Smooth muscle cell (in vitro differentiated cells): ENCODE results near the gene GPX3. TPM values are rescaled to one million over a fixed set of nuclear protein-coding genes. Genes with fewer than 3 reads are reported as not detected.

Source experiments
- DNase-seq: peaks from one replicate; lab custom pipeline; 2025; ENCODE audit not compliant: unreplicated experiment; lab: John Stamatoyannopoulos, UW
- H2AFZ ChIP-seq: fragments of 200-600 bp; sonication (generic); 2 replicates; pipeline ENCODE4 v1.6.0; 2016; ENCODE audit warnings: antibody characterized with exemption, low read depth, mild to moderate bottlenecking
- H3F3A ChIP-seq: fragments of 200-600 bp; sonication (generic); 2 replicates; pipeline ENCODE4 v1.6.0; 2017; ENCODE audit warnings: antibody characterized with exemption, low read depth
- H3K27ac ChIP-seq: fragments of 200-600 bp; sonication (generic); 2 replicates; pipeline ENCODE4 v1.5.1; 2016; ENCODE audit warnings: low read depth, mild to moderate bottlenecking
- H3K27me3 ChIP-seq: fragments of 200-600 bp; sonication (generic); 2 replicates; pipeline ENCODE4 v1.6.1; 2016; ENCODE audit warnings: low read depth, mild to moderate bottlenecking
- H3K36me3 ChIP-seq: fragments of 200-600 bp; sonication (generic); 2 replicates; pipeline ENCODE4 v1.5.1; 2016; ENCODE audit warnings: low read depth
- H3K4me1 ChIP-seq: fragments of 200-600 bp; sonication (generic); 2 replicates; pipeline ENCODE4 v1.5.1; 2016; ENCODE audit warnings: low read depth
- H3K4me2 ChIP-seq: fragments of 200-600 bp; sonication (generic); 2 replicates; pipeline ENCODE4 v1.6.0; 2016; ENCODE audit warnings: mild to moderate bottlenecking
- H3K4me3 ChIP-seq: fragments of 200-600 bp; sonication (generic); 2 replicates; pipeline ENCODE4 v1.5.1; 2016; ENCODE audit warnings: mild to moderate bottlenecking
- H3K79me2 ChIP-seq: fragments of 200-600 bp; sonication (generic); 2 replicates; pipeline ENCODE4 v1.6.0; 2016; ENCODE audit warnings: low read depth, mild to moderate bottlenecking
- H3K9ac ChIP-seq: fragments of 200-600 bp; sonication (generic); 2 replicates; pipeline ENCODE4 v1.6.0; 2016; ENCODE audit warnings: low read depth
- H3K9me3 ChIP-seq: fragments of 200-600 bp; sonication (generic); replicated peaks from 2 replicates; pipeline ENCODE4 v1.5.1; 2016; ENCODE audit warnings: low read depth
- H4K20me1 ChIP-seq: fragments of 200-600 bp; sonication (generic); 2 replicates; pipeline ENCODE4 v1.6.0; 2016; ENCODE audit warnings: low read depth
- CTCF ChIP-seq: fragments of 200-600 bp; sonication (generic); IDR thresholded peaks from 2 replicates; pipeline ENCODE4 v1.5.1; 2017; ENCODE audit warnings: borderline replicate concordance, mild to moderate bottlenecking, antibody characterized with exemption; ENCODE audit not compliant: insufficient read depth, poor library complexity, severe bottlenecking
- WGBS: methylation state at CpG from one replicate; pipeline ENCODE4 v1.1.7; 2016; ENCODE audit warnings: low lambda C conversion rate; 5-methylcytosine and 5-hydroxymethylcytosine counted together
- polyA plus RNA-seq: library from polyadenylated mRNA; unstranded; fragments of >200 nt; fragmentation: Nextera tagmentation; extraction: Ambion mirVana; gene quantifications from 2 replicates; pipeline ENCODE4 v1.2.1, GENCODE V29; 2016
- total RNA-seq: library from RNA; depleted of rRNA; stranded (reverse); fragments of >200 nt; gene quantifications from 2 replicates; pipeline ENCODE4 v1.2.3, GENCODE V29; 2014

Gene GPX3
- total and polyA plus RNA-seq, 2 experiments from 2014 or later: 32.6 to 67.5 TPM

- H3K9me3 ChIP-seq: no peaks in the 10 kb centered on the region
- no peak for TF ChIP-seq CTCF
- H3K36me3 ChIP-seq: no peaks in the 10 kb centered on the region
- peaks cover 7% of the 10 kb centered on the region for H3K4me1 ChIP-seq
- DNase-seq: no peak
- no peaks in the 10 kb centered on the region for H3F3A ChIP-seq
- no peak overlapping the region for H3K4me3 ChIP-seq
- no peak overlapping the region for H3K4me2 ChIP-seq
- H3K9ac ChIP-seq: no peak overlapping the region
- no peaks in the 10 kb centered on the region for H3K27me3 ChIP-seq
- WGBS: 94% methylated on average over 14 of the region's 14 CpGs
- H3K79me2 ChIP-seq: peaks cover 91% of the 10 kb centered on the region
- H3K27ac ChIP-seq: peak overlapping the region; percentile 9
- H2AFZ ChIP-seq: no peak overlapping the region
- peaks cover 79% of the 10 kb centered on the region for H4K20me1 ChIP-seq
These were observed 47.4 kb downstream of the GPX3 start for GRCh38 chr5:151067632-151068432.

GRCh38 chr5:151068433-151069197 lies 48.2 kb downstream of the GPX3 start:
- 81% methylated on average over 12 of the region's 12 CpGs for WGBS
- Histone ChIP-seq H3K27ac (peak overlapping the region; percentile 9), H3F3A (peaks cover 1% of the 10 kb centered on the region), H3K79me2 (peaks cover 96% of the 10 kb centered on the region), H3K4me3 (no peak overlapping the region), H3K4me1 (peaks cover 4% of the 10 kb centered on the region), H3K27me3 (no peaks in the 10 kb centered on the region), H3K9ac (no peak overlapping the region), H2AFZ (no peak overlapping the region), H3K9me3 (no peaks in the 10 kb centered on the region), H4K20me1 (peaks cover 81% of the 10 kb centered on the region), H3K4me2 (no peak overlapping the region), H3K36me3 (peaks cover 2% of the 10 kb centered on the region)
- DNase-seq: no peak
- TF ChIP-seq CTCF: no peak

GRCh38 chr5:151070449-151070848 lies 50.1 kb downstream of the GPX3 start:
- H3K4me3 ChIP-seq: no peak overlapping the region
- H3K9ac ChIP-seq: no peak overlapping the region
- peaks cover 5% of the 10 kb centered on the region for H3F3A ChIP-seq
- H3K27me3 ChIP-seq: no peaks in the 10 kb centered on the region
- H3K36me3 ChIP-seq: peaks cover 2% of the 10 kb centered on the region
- H2AFZ ChIP-seq: no peak overlapping the region
- no peak for TF ChIP-seq CTCF
- no peak overlapping the region for H3K4me2 ChIP-seq
- WGBS: 76% methylated on average over 2 of the region's 2 CpGs
- no peaks in the 10 kb centered on the region for H3K9me3 ChIP-seq
- H3K27ac ChIP-seq: peak overlapping the region; percentile 11
- H4K20me1 ChIP-seq: peaks cover 90% of the 10 kb centered on the region
- H3K79me2 ChIP-seq: peaks cover 99% of the 10 kb centered on the region
- no peak for DNase-seq
- peaks cover 4% of the 10 kb centered on the region for H3K4me1 ChIP-seq
